ENCODE data around the gene UGT1A8. TPM values are rescaled to one million over a fixed set of nuclear protein-coding genes. Genes with fewer than 3 reads are reported as not detected.

Gene UGT1A8
- polyA plus RNA-seq, 2 of the 4 experiments (the other 2 are of a cell fraction) = 0.22 TPM; not detected in 1

- no peak overlapping the region for H3K4me2 ChIP-seq
- TF ChIP-seq NR3C1 (IDR thresholded peaks at IDR 0.05) (no peak), FOXS1 (CRISPR knock-in tag; IDR thresholded peaks at IDR 0.05) (no peak), JUN (IDR thresholded peaks at IDR 0.05) (no peak), ZFP36 (IDR thresholded peaks at IDR 0.05; ENCODE audit: borderline replicate concordance, partially characterized antibody) (no peak), FOSL2 (IDR thresholded peaks at IDR 0.05) (no peak), FOSL2 (CRISPR knock-in tag; IDR thresholded peaks at IDR 0.05) (no peak)
- H3K27ac ChIP-seq = peak overlapping the region in 1 of 2 experiments; percentile 33; a peak in 1 of 6 replicates
- no peak overlapping the region for H3K4me3 ChIP-seq
- ATAC-seq (no peak), DNase-seq (ENCODE audit: low read depth in 1 of 2, low spot score in 1 of 2) (no peak), FAIRE-seq (no peak)
- H3K9me3 ChIP-seq = peaks cover 6% of the 10 kb centered on the region; the same call in 2 of the 3 replicates
- ChIA-PET POLR2A (no interaction called here), CTCF (no interaction called here)
- 85% methylated on average over 4 of the region's 4 CpGs for WGBS (ENCODE audit: missing lambda C conversion rate)
- peaks cover 13% of the 10 kb centered on the region for H3K4me1 ChIP-seq
Observed at GRCh38 chr2:233603520-233603919, 13.9 kb upstream of the UGT1A8 start.

- TF ChIP-seq CBX2 (IDR thresholded peaks at IDR 0.05; ENCODE audit: borderline replicate concordance, low read depth) (no peak), HEYL (CRISPR knock-in tag; IDR thresholded peaks at IDR 0.05) (no peak), NFE2L2 (conservative IDR thresholded peaks at IDR 0.05; ENCODE audit: low read length) (no peak), BHLHE40 (IDR thresholded peaks at IDR 0.05; ENCODE audit: low read depth, low read length) (no peak), REST (IDR thresholded peaks at IDR 0.05) (no peak), RAD21 (conservative IDR thresholded peaks at IDR 0.05 in 1 of 2, IDR thresholded peaks at IDR 0.05 in 1 of 2) (no peak), MAZ (IDR thresholded peaks at IDR 0.05; ENCODE audit: borderline replicate concordance, low read depth, low read length) (no peak), KDM1A (IDR thresholded peaks at IDR 0.05; ENCODE audit: low read depth) (no peak), JUNB (IDR thresholded peaks at IDR 0.05) (no peak), CBX8 (IDR thresholded peaks at IDR 0.05) (no peak), BCL3 (IDR thresholded peaks at IDR 0.05) (no peak), ZSCAN20 (CRISPR knock-in tag; IDR thresholded peaks at IDR 0.05) (no peak), MAFK (IDR thresholded peaks at IDR 0.05; ENCODE audit: partially characterized antibody) (no peak), SREBF2 (IDR thresholded peaks at IDR 0.05) (no peak), FOSB (CRISPR knock-in tag; IDR thresholded peaks at IDR 0.05) (no peak)
- ChIA-PET POLR2A (no interaction called here), CTCF (no interaction called here)
- Histone ChIP-seq H3K27ac (peak overlapping the region in 1 of 2 experiments; percentile 33; a peak in 2 of 6 replicates), H3K4me1 (0 out of 3 replicates have a peak, but pooled peaks cover 3% of the 10 kb centered on the region), H3K4me2 (no peak overlapping the region), H3K4me3 (no peak overlapping the region), H3K9me3 (peaks cover 13% of the 10 kb centered on the region)
- FAIRE-seq (no peak), ATAC-seq (no peak), DNase-seq (ENCODE audit: low read depth in 1 of 2, low spot score in 1 of 2) (no peak)
- 80% methylated on average over 3 of the region's 3 CpGs for WGBS (ENCODE audit: missing lambda C conversion rate)
Observed at GRCh38 chr2:233604826-233605225, 12.6 kb upstream of the UGT1A8 start.

- POLR2A ChIA-PET = no interaction called here
- H3K9me3 ChIP-seq = peaks cover 16% of the 10 kb centered on the region
- TF ChIP-seq HEYL (CRISPR knock-in tag; IDR thresholded peaks at IDR 0.05) (no peak), REST (IDR thresholded peaks at IDR 0.05) (no peak), FOSB (CRISPR knock-in tag; IDR thresholded peaks at IDR 0.05) (no peak), BCL3 (IDR thresholded peaks at IDR 0.05) (no peak), EP300 (IDR thresholded peaks at IDR 0.05) (no peak), E2F6 (IDR thresholded peaks at IDR 0.05; ENCODE audit: borderline replicate concordance, low read depth) (no peak), FOXS1 (CRISPR knock-in tag; IDR thresholded peaks at IDR 0.05) (no peak), RNF2 (IDR thresholded peaks at IDR 0.05; ENCODE audit: borderline replicate concordance, low read depth) (no peak), MYC (IDR thresholded peaks at IDR 0.05; ENCODE audit: borderline replicate concordance, low read length) (no peak)
Observed at GRCh38 chr2:233605680-233606079, 11.8 kb upstream of the UGT1A8 start.

More at GRCh38 chr2:233605680-233606079, 11.8 kb upstream of the UGT1A8 start:
- 0 out of 3 replicates have a peak, but pooled peaks cover 3% of the 10 kb centered on the region for H3K4me1 ChIP-seq
- H3K27ac ChIP-seq = peak overlapping the region in 1 of 2 experiments; percentile 33; a peak in 1 of 6 replicates
- DNase-seq (ENCODE audit: low read depth in 1 of 2, low spot score in 1 of 2) = no peak
- no peak overlapping the region for H3K4me2 ChIP-seq
- 91% methylated on average over 1 of the region's 1 CpG for WGBS (ENCODE audit: missing lambda C conversion rate)
- FAIRE-seq = no peak
- ATAC-seq = no peak
- CTCF ChIA-PET = no interaction called here
- H3K4me3 ChIP-seq = no peak overlapping the region

Data from A549 (cell line).